LNCaP clone FGC (cell line): ENCODE data around the gene PPM1F.

ENCODE experiments used
- DNase-seq: peaks from one replicate; pipeline ENCODE4 v3.0.0-alpha.2; 2011; ENCODE audit warnings: low read depth
- H3K4me3 ChIP-seq: 2 replicates; pipeline ENCODE4 v1.5.1; 2011; ENCODE audit warnings: mild to moderate bottlenecking, low read depth, low read length, control low read depth
- TF ChIP-seq, protein P1 (sequence below): IDR thresholded peaks from 2 replicates; pipeline ENCODE4 v1.5.1; 2012; ENCODE audit warnings: mild to moderate bottlenecking; ENCODE audit not compliant: control insufficient read depth, insufficient read depth; ENCODE audit errors: extremely low read depth

Gene PPM1F

DNA sequence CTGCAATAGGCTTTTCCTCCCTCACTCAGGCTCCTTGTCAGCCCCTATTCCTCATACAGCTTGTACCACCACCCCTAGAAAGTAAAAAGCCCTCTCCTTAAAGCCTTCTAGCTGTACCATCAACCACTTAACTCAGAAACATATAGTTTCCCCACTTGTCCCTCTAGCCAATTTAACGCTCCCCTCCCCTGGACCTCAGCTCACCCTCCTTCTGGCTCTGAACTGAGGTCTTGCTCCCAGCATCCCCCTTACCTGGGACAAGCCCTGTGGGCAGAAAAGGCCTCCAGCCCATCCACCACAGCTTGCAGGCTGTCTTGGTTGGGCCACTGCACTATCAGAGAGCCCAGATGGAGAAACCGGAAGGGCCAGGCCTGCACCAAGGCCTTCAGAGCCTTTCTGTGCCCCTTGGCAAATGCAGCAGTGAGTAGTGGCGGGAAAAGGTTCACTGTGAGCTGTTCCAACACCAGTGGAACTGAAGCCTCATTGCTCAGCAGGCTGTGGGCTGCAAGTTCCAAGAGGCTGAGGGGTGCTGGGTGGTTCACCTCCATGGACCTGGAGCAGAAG is 42.3 kb upstream of the PPM1F start:
- TF ChIP-seq, protein P1, sequence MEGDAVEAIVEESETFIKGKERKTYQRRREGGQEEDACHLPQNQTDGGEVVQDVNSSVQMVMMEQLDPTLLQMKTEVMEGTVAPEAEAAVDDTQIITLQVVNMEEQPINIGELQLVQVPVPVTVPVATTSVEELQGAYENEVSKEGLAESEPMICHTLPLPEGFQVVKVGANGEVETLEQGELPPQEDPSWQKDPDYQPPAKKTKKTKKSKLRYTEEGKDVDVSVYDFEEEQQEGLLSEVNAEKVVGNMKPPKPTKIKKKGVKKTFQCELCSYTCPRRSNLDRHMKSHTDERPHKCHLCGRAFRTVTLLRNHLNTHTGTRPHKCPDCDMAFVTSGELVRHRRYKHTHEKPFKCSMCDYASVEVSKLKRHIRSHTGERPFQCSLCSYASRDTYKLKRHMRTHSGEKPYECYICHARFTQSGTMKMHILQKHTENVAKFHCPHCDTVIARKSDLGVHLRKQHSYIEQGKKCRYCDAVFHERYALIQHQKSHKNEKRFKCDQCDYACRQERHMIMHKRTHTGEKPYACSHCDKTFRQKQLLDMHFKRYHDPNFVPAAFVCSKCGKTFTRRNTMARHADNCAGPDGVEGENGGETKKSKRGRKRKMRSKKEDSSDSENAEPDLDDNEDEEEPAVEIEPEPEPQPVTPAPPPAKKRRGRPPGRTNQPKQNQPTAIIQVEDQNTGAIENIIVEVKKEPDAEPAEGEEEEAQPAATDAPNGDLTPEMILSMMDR: no peak
- no peak overlapping the region for H3K4me3 ChIP-seq
- DNase-seq: no peak

DNA sequence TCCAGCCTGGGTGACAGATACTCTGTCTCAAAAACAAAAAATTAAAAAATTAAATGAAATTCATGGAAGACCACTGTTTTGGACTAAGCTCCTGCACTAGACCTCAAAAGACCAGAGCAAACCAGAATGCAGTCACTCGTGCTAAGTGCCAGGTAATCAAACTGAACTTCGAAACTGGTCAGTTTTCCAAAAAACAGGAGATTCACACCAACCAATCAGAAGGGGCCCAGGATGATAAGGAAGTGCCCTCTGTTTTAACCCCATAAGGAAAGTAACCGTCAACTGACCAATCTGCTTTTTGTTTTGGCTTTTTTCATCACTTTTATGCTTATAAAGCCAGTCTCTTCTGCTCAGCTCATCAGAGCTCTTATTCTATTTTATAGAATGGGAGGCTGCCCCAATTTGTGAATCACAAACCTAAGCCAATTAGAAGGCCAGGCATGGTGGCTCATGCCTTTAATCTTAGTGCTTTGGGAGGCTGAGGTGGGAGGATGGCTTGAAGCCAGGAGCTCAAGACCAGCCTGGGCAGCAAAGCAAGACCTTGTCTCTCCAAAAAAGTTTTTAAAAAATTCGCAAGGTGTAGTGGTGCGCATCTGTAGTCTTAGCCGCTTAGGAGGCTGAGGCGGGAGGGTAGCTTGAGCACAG is 40.1 kb upstream of the PPM1F start:
- no peak overlapping the region for H3K4me3 ChIP-seq
- TF ChIP-seq, protein P1: no peak
- no peak for DNase-seq

DNA sequence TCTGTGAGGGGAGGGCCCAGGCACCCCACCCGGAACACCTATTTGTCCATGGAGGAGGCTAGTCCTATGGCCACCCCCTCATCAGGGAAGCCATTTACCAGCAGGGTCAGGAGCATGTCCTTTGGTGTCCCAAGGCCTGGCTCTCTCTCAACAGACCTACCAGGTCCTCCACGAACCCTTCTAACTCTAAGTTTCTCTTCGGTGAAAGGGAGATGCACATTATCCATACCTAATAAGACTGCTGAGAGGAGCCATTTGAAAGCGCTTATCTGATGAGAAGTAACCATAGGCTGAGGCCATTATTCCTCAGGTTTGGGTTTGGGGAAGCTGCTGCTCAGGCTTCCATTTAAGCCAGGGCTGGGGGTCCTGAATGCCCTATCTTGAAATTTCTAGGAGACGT is 39.1 kb upstream of the PPM1F start:
- no peak for DNase-seq
- H3K4me3 ChIP-seq: no peak overlapping the region
- TF ChIP-seq, protein P1: no peak

DNA sequence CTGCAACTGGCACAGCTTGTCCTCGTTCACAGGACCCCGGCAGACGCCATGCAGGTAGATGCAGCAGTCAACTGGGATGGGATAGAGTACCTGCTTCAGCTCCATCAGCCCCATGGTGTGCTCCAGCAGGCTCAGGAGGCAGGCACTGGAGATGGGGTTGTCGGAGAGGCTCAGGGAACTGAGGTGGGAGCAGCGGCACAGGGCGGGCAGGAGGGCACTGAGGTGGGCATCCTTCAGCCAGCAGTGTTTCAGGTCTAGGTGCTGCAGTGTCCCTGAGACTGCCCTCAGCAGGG is 38.6 kb upstream of the PPM1F start:
- TF ChIP-seq, protein P1: no peak
- H3K4me3 ChIP-seq: no peak overlapping the region
- no peak for DNase-seq

DNA sequence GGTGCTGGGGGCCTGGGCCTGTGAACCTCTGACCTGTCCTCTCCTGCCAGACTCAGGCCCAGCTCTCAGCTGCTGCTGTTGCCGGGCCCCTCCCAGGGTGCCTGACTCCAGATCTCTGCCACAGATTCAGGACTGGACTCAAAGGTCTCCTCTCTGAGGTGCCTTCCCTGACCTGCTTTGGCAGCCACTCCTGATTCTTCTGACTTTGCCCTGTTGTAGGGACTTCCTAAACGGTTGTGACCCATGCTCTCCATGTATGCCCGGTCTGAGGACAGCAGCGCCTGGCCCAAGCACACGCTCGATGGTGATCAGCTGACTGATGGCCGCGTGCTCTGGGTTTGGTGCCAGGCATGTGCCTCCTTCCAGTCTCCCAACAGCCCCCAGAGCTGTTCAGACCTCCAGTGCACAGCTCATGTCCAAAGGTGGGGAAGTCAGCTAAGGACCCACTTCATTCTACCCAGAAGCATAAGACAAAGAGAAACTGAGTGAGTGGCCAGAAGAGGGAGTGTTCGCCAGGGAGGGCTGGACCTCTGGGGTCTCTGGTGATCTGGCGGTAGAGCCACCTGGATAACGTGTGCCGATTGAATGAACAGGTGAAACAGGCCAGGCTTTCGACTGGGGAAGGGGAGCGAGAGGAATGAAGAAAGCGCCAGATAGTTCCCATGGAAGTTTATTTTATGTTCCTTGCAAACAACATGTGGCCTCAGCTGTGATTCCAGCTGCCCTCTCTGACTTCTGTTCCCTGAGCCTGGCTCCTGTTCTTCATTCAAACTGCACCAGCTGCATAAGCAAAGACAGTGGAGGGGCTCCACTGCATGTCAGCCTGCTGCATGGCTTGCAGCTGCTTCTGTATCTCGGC is 38.0 kb upstream of the PPM1F start:
- no peak overlapping the region for H3K4me3 ChIP-seq
- TF ChIP-seq, protein P1: no peak
- DNase-seq: no peak

DNA sequence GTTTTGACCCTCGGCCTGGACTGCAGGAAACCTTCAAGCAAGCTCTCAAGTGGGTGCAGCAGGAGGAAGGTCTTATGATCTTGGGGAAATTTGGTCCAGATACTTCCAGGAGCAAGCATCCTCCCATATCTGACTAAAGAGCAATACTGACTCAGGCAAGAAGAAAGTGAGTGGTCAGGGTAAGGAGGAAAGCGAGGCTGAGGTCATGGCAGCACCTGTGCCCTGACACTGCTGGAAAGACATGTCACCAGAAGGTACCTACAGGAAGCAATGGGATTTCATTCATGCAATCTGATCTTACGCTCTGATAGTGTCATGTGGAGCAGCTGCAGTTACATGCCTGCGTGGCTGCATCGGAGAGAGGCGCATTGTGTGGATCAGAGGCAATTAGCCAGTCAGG is 36.4 kb upstream of the PPM1F start:
- TF ChIP-seq, protein P1: no peak
- H3K4me3 ChIP-seq: no peak overlapping the region
- no peak for DNase-seq
